Measurements from ENCODE around the gene TACC3. TPM values are rescaled to one million over a fixed set of nuclear protein-coding genes. Genes with fewer than 3 reads are reported as not detected.

Gene TACC3
- total RNA-seq, 4 donors from 2014 or later, result 19.1 to 138 (median 28.0) TPM

DNA sequence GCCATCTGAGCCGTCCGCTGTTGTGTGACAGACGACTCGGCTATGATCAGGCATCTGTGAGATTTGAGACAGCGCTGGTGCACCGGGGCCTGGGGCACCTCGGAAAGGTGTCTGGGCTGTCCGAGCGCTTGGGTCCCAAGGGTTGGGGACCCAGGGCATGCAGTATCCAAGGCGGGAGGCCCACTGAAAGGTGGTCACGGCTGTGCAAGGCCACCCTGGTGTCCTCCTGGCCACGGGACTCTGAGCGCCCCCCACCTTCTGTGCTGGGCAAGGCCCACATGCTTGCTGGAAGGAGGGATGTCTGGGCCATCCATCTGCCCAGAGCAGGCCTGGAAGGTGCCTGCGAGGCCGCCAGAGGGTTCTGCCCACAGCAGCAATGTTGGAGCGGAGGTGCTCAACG, 19.9 kb downstream of the TACC3 start:
- no peak for DNase-seq
- H3K4me1 ChIP-seq, result no peaks in the 10 kb centered on the region
- H3K9me3 ChIP-seq, result peaks cover 0 to 18% (median 7%) of the 10 kb centered on the region in 4 donors
- no peak overlapping the region for H3K4me3 ChIP-seq
- peaks cover 0 to 47% (median 0%) of the 10 kb centered on the region in 3 donors for H3K36me3 ChIP-seq
- TF ChIP-seq, protein P1, sequence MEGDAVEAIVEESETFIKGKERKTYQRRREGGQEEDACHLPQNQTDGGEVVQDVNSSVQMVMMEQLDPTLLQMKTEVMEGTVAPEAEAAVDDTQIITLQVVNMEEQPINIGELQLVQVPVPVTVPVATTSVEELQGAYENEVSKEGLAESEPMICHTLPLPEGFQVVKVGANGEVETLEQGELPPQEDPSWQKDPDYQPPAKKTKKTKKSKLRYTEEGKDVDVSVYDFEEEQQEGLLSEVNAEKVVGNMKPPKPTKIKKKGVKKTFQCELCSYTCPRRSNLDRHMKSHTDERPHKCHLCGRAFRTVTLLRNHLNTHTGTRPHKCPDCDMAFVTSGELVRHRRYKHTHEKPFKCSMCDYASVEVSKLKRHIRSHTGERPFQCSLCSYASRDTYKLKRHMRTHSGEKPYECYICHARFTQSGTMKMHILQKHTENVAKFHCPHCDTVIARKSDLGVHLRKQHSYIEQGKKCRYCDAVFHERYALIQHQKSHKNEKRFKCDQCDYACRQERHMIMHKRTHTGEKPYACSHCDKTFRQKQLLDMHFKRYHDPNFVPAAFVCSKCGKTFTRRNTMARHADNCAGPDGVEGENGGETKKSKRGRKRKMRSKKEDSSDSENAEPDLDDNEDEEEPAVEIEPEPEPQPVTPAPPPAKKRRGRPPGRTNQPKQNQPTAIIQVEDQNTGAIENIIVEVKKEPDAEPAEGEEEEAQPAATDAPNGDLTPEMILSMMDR (IDR thresholded peaks at IDR 0.05), result no peak
- TF ChIP-seq POLR2A (IDR thresholded peaks at IDR 0.05), result no peak
- no peak overlapping the region for H3K27ac ChIP-seq
- H3K27me3 ChIP-seq, result no peaks in the 10 kb centered on the region

DNA sequence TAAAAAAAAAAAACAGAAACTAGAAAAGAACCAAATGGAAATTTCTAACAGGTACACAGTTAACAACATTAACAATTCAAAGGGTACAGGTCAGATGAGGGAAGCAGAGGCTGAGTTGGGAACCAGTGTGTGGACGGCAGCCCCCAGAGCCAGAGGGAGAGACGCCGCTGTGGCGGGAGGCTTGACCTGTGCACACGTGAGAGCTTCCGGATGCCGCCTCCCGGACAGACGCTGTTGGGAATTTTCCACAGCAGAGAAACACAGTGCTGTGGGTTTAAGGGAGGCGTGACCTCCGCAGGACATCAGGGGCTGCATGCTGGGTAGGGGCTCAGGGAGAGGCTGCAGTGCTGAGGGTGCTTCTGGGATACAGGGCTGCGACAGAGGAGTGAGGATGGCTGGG, 22.2 kb downstream of the TACC3 start:
- Histone ChIP-seq H3K27ac (no peak overlapping the region), H3K4me1 (peaks cover 0 to 3% (median 0%) of the 10 kb centered on the region in 4 donors), H3K4me3 (no peak overlapping the region), H3K27me3 (no peaks in the 10 kb centered on the region), H3K36me3 (peaks cover 0 to 24% (median 0%) of the 10 kb centered on the region in 3 donors), H3K9me3 (peaks cover 0 to 3% (median 0%) of the 10 kb centered on the region in 4 donors)
- TF ChIP-seq, protein P1 (IDR thresholded peaks at IDR 0.05), result no peak
- TF ChIP-seq POLR2A (IDR thresholded peaks at IDR 0.05), result no peak
- DNase-seq, result no peak

DNA sequence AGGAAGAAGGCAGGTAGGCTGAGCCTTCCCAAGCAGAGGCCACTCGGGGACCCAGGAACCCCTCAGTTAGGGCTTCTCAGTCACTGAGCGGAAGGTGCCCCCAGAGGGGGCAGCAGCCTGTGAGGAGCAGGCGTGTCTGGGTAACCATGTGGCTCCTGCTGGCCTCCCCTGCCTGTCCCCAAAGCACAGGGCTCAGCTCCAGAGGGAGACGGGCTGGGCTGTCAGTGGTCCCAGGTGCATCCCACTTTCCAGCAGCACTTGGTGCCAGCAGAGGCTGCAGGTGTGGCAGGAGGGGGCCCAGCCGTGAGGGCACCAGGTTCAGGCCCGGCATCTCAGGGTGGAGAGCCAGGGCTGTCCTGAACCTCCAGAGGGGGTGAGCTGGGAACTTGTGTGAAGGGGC, 22.7 kb downstream of the TACC3 start:
- H3K4me1 ChIP-seq, result peaks cover 0 to 6% (median 0%) of the 10 kb centered on the region in 4 donors
- no peak overlapping the region for H3K27ac ChIP-seq
- H3K36me3 ChIP-seq, result peaks cover 0 to 23% (median 0%) of the 10 kb centered on the region in 3 donors
- DNase-seq, result no peak
- no peak for TF ChIP-seq POLR2A (IDR thresholded peaks at IDR 0.05)
- TF ChIP-seq, protein P1 (IDR thresholded peaks at IDR 0.05), result no peak
- no peaks in the 10 kb centered on the region for H3K9me3 ChIP-seq
- no peak overlapping the region for H3K4me3 ChIP-seq
- no peaks in the 10 kb centered on the region for H3K27me3 ChIP-seq

DNA sequence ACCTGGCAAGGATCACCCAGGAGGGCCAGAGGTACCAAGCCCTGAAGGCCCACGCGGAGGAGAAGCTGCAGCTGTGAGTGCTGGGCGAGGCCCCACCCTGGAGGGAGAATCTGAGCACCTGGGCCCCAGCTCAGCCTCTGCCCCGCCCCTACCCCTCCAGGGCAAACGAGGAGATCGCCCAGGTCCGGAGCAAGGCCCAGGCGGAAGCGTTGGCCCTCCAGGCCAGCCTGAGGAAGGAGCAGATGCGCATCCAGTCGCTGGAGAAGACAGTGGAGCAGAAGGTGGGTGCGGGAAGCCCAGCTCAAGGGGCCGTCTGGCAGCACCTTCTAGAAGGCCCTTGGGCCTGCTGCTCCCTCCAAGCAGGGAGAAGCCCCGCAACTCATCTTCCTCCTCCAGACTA, 23.2 kb downstream of the TACC3 start:
- H3K4me3 ChIP-seq, result no peak overlapping the region
- peaks cover 0 to 18% (median 0%) of the 10 kb centered on the region in 3 donors for H3K36me3 ChIP-seq
- no peaks in the 10 kb centered on the region for H3K9me3 ChIP-seq
- H3K27ac ChIP-seq, result no peak overlapping the region
- no peaks in the 10 kb centered on the region for H3K27me3 ChIP-seq
- H3K4me1 ChIP-seq, result peaks cover 0 to 6% (median 0%) of the 10 kb centered on the region in 4 donors
- no peak for TF ChIP-seq POLR2A (IDR thresholded peaks at IDR 0.05)
- TF ChIP-seq, protein P1 (IDR thresholded peaks at IDR 0.05), result no peak
- DNase-seq, result no peak

DNA sequence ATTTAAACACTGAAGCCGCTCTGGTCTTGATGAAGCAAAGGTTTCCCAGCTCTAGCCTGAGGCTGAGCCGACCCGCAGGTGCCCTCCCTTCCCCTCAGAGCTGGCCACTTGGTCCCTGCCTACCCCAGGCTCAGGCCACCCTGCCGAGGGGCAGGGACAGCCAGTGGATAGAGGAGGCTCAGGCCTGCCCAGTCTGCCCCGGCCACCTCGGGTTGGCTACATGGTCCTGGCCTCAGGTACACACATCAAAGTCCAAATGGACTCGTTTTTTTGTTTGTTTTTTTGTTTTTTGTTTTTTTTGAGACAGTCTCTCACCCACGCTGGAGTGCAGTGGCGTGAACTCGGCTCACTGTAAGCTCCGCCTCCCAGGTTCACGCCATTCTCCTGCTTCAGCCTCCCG, 23.8 kb downstream of the TACC3 start:
- H3K4me1 ChIP-seq, result peaks cover 0 to 6% (median 0%) of the 10 kb centered on the region in 4 donors
- DNase-seq, result no peak
- H3K27me3 ChIP-seq, result no peaks in the 10 kb centered on the region
- peaks cover 0 to 18% (median 0%) of the 10 kb centered on the region in 3 donors for H3K36me3 ChIP-seq
- H3K9me3 ChIP-seq, result no peaks in the 10 kb centered on the region
- TF ChIP-seq POLR2A (IDR thresholded peaks at IDR 0.05), result no peak
- TF ChIP-seq, protein P1 (IDR thresholded peaks at IDR 0.05), result no peak
- H3K27ac ChIP-seq, result no peak overlapping the region
- no peak overlapping the region for H3K4me3 ChIP-seq

DNA sequence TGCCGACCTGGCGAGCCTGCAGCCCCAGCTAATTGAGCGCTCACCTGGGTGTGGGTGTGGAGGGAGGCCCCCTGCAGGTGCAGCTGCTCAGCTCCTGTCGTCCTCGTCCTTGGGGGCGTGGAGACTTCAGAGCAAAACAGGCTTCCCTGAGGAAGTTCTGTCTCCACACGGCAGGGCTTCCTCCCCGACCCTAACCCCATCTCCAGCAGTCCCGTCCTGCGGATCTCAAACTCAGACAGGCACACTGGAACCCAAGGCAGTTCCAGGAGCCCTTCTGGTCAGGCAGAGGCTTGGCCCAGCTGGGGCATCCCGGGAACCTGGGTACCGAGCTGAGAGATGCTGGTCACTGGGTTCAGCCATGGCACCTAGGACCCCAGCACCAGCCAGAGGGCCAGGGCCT, 24.4 kb downstream of the TACC3 start:
- Histone ChIP-seq H3K9me3 (no peaks in the 10 kb centered on the region), H3K27me3 (no peaks in the 10 kb centered on the region), H3K36me3 (peaks cover 0 to 17% (median 0%) of the 10 kb centered on the region in 3 donors), H3K27ac (no peak overlapping the region), H3K4me1 (peaks cover 0 to 6% (median 0%) of the 10 kb centered on the region in 4 donors), H3K4me3 (no peak overlapping the region)
- TF ChIP-seq POLR2A (IDR thresholded peaks at IDR 0.05), result no peak
- TF ChIP-seq, protein P1 (IDR thresholded peaks at IDR 0.05), result no peak
- no peak for DNase-seq

Data from Peyer's patch (tissue), 4 donors.